Aorta (tissue), 5 donors: ENCODE data around the gene PTMA. TPM values are rescaled to one million over a fixed set of nuclear protein-coding genes. Genes with fewer than 3 reads are reported as not detected.
"Not testable (repeated sequence)": the region's sequence is repeated elsewhere in the genome, so short reads cannot be mapped to it uniquely, and the experiment has no call there.

Source experiments
- ATAC-seq: fragments of 200-7000 bp; cut with Tn5 transposase; one replicate; pipeline ENCODE4 v1.9.1; 2022; ENCODE audit warnings: moderate library complexity; ENCODE audit not compliant: low FRiP score
- DNase-seq, 2 donors: peaks; one replicate each; pipeline ENCODE4 v3.0.0-alpha.2; 2020
- H3K27ac ChIP-seq, 2 donors: one replicate each; pipeline ENCODE4 v1.5.1; 2013; ENCODE audit warnings: low read length in 2 of 2, mild to moderate bottlenecking in 2 of 2, moderate library complexity in 2 of 2, control low read depth in 1 of 2, inconsistent platforms in 1 of 2, low read depth in 1 of 2
- H3K27me3 ChIP-seq, 2 donors: one replicate each; pipeline ENCODE4 v1.6.1; 2013; ENCODE audit warnings: control low read depth in 1 of 2, low read length in 1 of 2, mild to moderate bottlenecking in 1 of 2, moderate library complexity in 1 of 2; ENCODE audit not compliant: insufficient read depth in 2 of 2, control insufficient read depth in 1 of 2
- H3K36me3 ChIP-seq, 2 donors: one replicate each; pipeline ENCODE4 v1.6.1; 2013; ENCODE audit warnings: control low read depth in 1 of 2, low read length in 1 of 2, mild to moderate bottlenecking in 1 of 2; ENCODE audit not compliant: insufficient read depth in 2 of 2, control insufficient read depth in 1 of 2
- H3K4me1 ChIP-seq, 2 donors: one replicate each; pipeline ENCODE4 v1.6.1; 2013; ENCODE audit warnings: low read length in 2 of 2, control low read depth in 1 of 2, mild to moderate bottlenecking in 1 of 2, moderate library complexity in 1 of 2; ENCODE audit not compliant: insufficient read depth in 2 of 2, control insufficient read depth in 1 of 2
- H3K4me3 ChIP-seq, 2 donors: one replicate each; pipeline ENCODE4 v1.5.1; 2013; ENCODE audit warnings: low read length in 2 of 2, control low read depth in 1 of 2, mild to moderate bottlenecking in 1 of 2
- H3K9me3 ChIP-seq: one replicate; pipeline ENCODE4 v1.6.1; 2013; ENCODE audit warnings: mild to moderate bottlenecking, low read length; ENCODE audit not compliant: control insufficient read depth
- WGBS, 2 donors: extraction: QIAGEN DNeasy Blood & Tissue Kit; methylation state at CpG; one replicate each; pipeline ENCODE4 v1.1.7; 2013; 5-methylcytosine and 5-hydroxymethylcytosine counted together
- intact Hi-C, 2 donors: fragments of 100-400 bp; cut with DNase I; formaldehyde crosslinking; loops; one replicate each; pipeline versions ENCODE4 v1.14.2 to v1.15.0; 2022
- polyA plus RNA-seq, 2 donors: library from polyadenylated mRNA; stranded (reverse); fragments of 200-250 nt; gene quantifications; one replicate each; pipeline ENCODE4 v1.2.3, GENCODE V29; 2013
- total RNA-seq, 2 donors: library from RNA; stranded (reverse); fragmentation: NEBNext Ultra II Directional; extraction: Animal tissue kit (Norgen Biotek cat#: 25700); gene quantifications; one replicate each; pipeline ENCODE4 v1.2.1, GENCODE V29; 2021
- donor health status: healthy with polysubstance abuse.
- donor health status: Bipolar disorder and iron deficiency.
- donor health status: DM: no; HTN: no; CAD: no.
- donor health status: DM: no; HTN: no; CAD: no.
- donor health status: DM: yes; HTN: yes; CAD: no.

PTMA gene
- total and polyA plus RNA-seq, 4 donors = 792 to 2,243 (median 1,069) TPM

DNA sequence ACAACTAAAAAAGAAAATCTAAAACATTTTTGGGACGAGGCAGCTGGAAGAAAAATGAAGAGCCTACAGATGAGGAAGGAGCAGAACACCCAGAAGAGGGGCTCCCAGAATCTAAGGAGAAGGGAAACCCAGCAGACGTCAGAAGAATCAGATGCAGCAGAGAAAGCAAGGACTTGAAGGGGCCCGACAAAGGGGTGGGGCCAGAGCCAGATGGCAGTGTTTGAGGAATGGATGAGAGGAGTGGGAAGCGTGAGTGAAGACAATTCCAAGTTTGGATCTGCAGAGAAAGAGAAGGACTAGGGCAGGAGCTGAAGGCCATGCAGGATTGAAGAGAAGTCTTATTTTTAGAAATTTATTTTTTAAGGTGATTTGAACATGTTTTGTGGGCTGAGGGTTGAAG, 19.3 kb downstream of the PTMA start:
- Histone ChIP-seq H3K4me3 (no peak overlapping the region), H3K36me3 (peaks cover 0 to 3% of the 10 kb centered on the region in 2 donors), H3K4me1 (no peaks in the 10 kb centered on the region), H3K27me3 (no peaks in the 10 kb centered on the region), H3K9me3 (no peaks in the 10 kb centered on the region), H3K27ac (no peak overlapping the region)
- no peak for ATAC-seq
- intact Hi-C loops = no loop called here
- DNase-seq = no peak
- 60 to 67% methylated on average over 4 of the region's 4 CpGs for WGBS, 2 donors

DNA sequence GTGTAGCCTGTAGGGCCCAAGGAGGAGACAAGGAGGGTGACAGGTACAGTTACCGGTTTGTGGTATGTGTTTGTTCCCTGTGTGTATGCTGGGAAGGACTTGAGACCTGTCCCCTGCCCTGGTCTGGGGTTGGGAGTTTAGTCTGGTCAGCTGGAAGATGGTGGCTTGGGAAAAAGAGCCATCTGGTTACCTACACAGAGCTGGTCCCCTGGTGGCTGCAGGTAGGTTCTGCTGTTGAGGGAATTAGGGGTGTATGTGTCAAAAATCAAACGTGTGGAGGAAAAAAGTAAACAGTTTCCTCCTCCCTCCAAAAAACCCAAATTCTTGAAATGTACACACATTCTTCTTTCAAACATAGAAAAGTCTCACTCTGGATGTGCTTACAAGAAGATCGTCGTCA, 24.3 kb downstream of the PTMA start:
- Histone ChIP-seq H3K4me1 (no peaks in the 10 kb centered on the region), H3K4me3 (no peak overlapping the region), H3K9me3 (no peaks in the 10 kb centered on the region), H3K27me3 (no peaks in the 10 kb centered on the region), H3K36me3 (peaks cover 3 to 11% of the 10 kb centered on the region in 2 donors), H3K27ac (no peak overlapping the region)
- intact Hi-C loops = no loop called here
- WGBS, 2 donors = 78 to 81% methylated on average over 4 of the region's 4 CpGs
- ATAC-seq (no peak), DNase-seq (no peak)

DNA sequence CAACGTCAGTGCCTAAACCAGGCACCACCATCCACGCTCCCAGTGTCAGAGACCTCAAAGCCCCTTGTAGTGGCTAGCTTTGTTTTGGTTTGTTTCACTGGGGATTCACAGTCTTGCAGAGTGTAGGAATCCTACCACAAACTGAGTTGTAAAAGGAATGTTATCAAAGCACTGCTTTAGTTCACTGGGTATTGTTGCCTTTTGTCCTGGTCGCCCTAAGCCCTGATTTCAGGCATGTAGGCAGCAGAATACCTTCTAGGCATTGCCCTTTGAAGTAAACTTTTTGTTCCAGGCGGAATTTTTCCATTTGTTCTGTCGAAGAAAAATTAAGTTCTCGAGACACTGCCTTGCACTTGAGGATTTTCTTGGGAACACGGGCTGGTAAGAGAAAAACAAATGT, 29.4 kb downstream of the PTMA start:
- no peak overlapping the region for H3K4me3 ChIP-seq
- 89 to 93% methylated on average over 7 of the region's 7 CpGs for WGBS, 2 donors
- H3K27ac ChIP-seq = no peak overlapping the region
- DNase-seq (no peak), ATAC-seq (no peak)
- H3K27me3 ChIP-seq = no peaks in the 10 kb centered on the region
- H3K4me1 ChIP-seq = no peaks in the 10 kb centered on the region
- H3K9me3 ChIP-seq = no peaks in the 10 kb centered on the region
- peaks cover 6 to 10% of the 10 kb centered on the region in 2 donors for H3K36me3 ChIP-seq
- intact Hi-C loops = no loop called here

DNA sequence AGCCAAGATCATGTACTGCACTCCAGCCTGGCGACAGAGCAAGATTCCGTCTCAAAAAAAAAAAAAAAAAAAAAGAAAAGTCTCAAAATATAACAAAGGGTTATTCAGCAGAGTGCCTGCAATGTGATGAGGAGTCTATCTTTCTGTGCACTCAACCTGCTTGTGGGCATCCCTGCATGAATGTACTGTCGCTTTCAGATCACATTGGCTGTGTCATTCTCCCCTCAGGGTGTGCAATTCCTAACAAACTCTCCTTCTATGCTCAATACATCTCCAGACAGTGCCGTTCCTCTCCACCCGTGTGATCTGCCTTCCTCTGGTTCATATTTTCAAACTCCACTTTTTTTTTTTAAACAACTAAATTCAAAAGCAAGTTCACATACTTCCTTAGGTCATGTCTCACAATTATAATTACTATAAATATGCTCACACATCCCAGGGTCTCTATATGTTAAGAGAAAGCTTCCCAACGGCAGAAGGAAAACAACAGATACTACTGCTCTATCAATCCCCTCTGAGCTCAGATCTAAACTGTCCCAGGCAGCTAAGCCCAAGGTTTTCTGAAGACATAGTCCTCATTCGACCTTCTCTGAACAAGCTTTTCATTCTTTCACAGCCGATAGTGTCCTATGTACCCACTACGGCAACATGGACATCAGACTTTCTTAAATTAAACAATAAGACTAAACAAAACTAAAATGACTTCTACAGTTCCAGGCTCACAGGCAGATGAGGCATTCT, 35.2 kb downstream of the PTMA start:
- DNase-seq (no peak), ATAC-seq (no peak)
- H3K27me3 ChIP-seq = no peaks in the 10 kb centered on the region
- H3K27ac ChIP-seq = no peak overlapping the region
- no peak overlapping the region for H3K4me3 ChIP-seq
- WGBS, 2 donors = 55 to 57% methylated on average over 9 of the region's 9 CpGs
- H3K9me3 ChIP-seq = no peaks in the 10 kb centered on the region
- H3K4me1 ChIP-seq = no peaks in the 10 kb centered on the region
- no peaks in the 10 kb centered on the region for H3K36me3 ChIP-seq
- intact Hi-C loops = no loop called here

DNA sequence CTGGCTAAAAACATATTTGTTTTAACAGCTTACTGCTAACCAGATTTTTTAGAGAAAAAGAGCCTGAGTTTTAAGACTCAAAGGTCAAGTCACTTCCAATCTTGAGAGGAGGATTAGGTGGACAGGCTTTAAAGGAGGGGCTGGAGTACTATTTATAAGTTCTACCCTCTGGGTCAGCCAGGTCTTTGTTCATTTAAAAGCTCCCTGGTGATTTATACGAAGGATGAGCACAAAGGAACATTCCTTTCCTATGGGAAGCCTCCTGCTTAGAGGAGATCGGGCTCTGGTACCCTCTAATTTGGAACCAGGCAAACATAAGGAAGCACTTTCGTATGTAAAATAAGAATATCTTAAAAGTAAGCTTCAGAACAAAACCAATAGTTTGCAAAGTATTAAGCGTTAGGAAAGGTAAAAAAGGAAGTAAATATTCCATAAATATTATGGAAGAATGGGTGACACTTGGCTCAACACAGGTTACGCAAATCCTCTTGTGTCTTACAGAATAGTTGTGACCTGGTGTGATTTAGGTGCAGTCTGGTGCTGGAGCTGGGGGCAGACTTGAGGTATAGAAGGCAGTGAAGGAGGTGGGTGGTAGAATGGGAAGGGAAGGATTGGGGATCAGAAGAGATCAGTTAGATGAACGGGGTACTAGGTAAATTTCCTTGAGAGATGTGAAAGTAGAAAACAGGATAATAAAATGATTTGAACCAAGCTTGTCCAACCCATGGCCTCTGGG, 37.1 kb downstream of the PTMA start:
- H3K27ac ChIP-seq = no peak overlapping the region
- DNase-seq (no peak), ATAC-seq (no peak)
- no peak overlapping the region for H3K4me3 ChIP-seq
- H3K36me3 ChIP-seq = no peaks in the 10 kb centered on the region
- no peaks in the 10 kb centered on the region for H3K4me1 ChIP-seq
- H3K27me3 ChIP-seq = no peaks in the 10 kb centered on the region
- intact Hi-C loops = no loop called here
- no peaks in the 10 kb centered on the region for H3K9me3 ChIP-seq
- 86 to 88% methylated on average over 6 of the region's 6 CpGs for WGBS, 2 donors

DNA sequence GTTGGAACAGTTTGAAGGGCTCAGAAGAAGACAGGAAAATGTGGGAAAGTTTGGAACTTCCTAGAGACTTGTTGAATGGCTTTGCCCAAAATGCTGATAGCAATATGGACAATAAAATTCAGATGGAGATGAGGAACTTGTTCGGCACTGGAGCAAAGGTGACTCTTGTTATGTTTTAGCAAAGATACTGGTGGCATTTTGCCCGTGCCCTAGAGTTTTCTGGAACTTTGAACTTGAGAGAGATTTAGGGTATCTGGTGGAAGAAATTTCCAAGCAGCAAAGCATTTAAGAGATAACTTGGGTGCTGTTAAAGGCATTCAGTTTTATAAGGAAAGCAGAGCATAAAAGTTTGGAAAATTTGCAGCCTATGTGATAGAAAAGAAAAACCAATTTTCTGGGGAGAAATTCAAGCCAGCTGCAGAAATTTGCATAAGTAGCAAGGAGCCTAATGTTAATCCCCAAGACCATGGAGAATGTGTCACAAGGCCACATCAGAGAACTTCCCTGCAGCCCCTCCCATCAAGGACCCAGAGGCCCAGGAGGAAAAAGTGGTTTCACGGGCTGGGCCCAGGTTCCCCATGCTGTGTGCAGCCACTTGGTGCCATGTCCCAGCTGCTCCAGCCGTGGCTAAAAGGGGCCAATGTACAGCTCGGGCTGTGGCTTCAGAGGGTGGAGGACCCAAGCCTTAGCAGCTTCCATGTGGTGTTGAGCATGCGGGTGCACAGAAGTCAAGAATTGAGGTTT, 40.0 kb downstream of the PTMA start:
- H3K27ac ChIP-seq, ATAC-seq, H3K36me3 ChIP-seq, H3K27me3 ChIP-seq, DNase-seq, H3K4me3 ChIP-seq, intact Hi-C loops, H3K9me3 ChIP-seq, H3K4me1 ChIP-seq: not testable (repeated sequence)
- 92 to 97% methylated on average over 6 of the region's 6 CpGs for WGBS, 2 donors

DNA sequence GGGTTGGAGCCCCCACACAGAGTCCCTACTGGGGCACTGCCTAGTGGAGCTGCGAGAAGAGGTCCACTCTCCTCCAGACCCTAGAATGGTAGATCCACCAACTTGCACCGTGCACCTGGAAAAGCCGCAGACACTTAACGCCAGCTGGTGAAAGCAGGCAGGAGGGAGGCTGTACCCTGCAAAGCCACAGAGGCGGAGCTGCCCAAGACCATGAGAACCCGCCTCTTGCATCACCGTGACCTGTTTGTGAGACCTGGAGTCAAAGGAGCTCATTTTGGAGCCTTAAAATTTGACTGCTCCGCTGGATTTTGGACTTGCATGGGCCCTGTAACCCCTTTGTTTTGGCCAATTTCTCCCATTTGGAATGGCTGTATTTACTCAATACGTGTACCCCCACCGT, 40.7 kb downstream of the PTMA start:
- H3K36me3 ChIP-seq, H3K9me3 ChIP-seq, intact Hi-C loops, DNase-seq, H3K27me3 ChIP-seq, H3K27ac ChIP-seq, H3K4me1 ChIP-seq, H3K4me3 ChIP-seq, ATAC-seq: not testable (repeated sequence)
- WGBS, 2 donors = 92 to 94% methylated on average over 10 of the region's 10 CpGs

DNA sequence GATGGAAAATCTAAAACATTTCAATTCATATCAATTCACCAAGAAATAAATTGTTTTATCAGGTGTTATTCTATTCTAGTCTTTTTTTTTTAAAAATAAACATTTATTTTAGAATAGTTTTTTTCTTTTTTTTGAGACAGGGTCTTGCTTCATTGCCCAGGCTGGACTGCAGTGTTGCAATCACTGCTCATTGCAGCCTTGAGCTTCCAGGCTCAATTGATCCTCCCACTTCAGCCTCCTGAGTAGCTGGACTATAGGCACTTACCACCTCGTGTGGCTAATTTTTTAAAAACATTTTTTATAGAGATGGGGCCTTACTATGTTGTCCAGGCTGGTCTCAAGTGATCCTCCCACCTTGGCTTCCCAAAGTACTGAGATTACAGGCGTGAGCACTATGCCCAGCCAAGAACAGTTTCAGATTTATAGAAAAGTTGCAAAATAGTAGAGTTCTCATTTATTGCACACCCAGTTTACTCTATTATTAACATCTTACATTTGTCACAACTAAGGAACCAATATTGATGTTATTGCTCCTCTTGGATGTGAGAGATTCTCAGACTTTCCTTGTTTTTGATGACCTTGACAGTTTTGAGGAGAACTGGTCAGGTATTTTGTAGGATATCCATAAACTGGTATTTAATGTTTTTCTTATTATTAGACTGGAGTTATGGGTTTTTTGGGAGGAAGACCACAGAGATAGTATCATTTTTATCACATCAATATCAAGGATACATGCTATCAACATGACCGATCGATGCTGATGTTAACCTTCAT, 42.9 kb downstream of the PTMA start:
- DNase-seq = no peak

More for the DNA sequence above, 42.9 kb downstream of the PTMA start:
- WGBS, 2 donors = 90 to 93% methylated on average over 4 of the region's 4 CpGs
- Histone ChIP-seq H3K27ac (no peak overlapping the region), H3K27me3 (no peaks in the 10 kb centered on the region), H3K4me1 (no peaks in the 10 kb centered on the region), H3K9me3 (no peaks in the 10 kb centered on the region), H3K36me3 (no peaks in the 10 kb centered on the region), H3K4me3 (no peak overlapping the region)
- intact Hi-C loops = no loop called here
- ATAC-seq = no peak
